Osteocyte (in vitro differentiated cells): ENCODE results near the gene PLRG1. TPM values are rescaled to one million over a fixed set of nuclear protein-coding genes. Genes with fewer than 3 reads are reported as not detected.

ENCODE experiments used
- DNase-seq: peaks from one replicate; pipeline ENCODE4 v3.0.0; 2021; ENCODE audit warnings: mixed read lengths; ENCODE audit not compliant: unreplicated experiment; ENCODE audit errors: extremely low spot score
- H3K27ac Mint-ChIP-seq: one replicate; pipeline ENCODE4 v1.8.0; 2021; ENCODE audit warnings: mild to moderate bottlenecking, mixed read lengths; ENCODE audit not compliant: unreplicated experiment
- H3K27me3 Mint-ChIP-seq: one replicate; pipeline ENCODE4 v1.8.0; 2021; ENCODE audit warnings: mixed read lengths; ENCODE audit not compliant: unreplicated experiment
- H3K36me3 Mint-ChIP-seq: one replicate; pipeline ENCODE4 v1.8.0; 2021; ENCODE audit warnings: mixed read lengths; ENCODE audit not compliant: unreplicated experiment
- H3K4me1 Mint-ChIP-seq: one replicate; pipeline ENCODE4 v1.8.0; 2021; ENCODE audit warnings: mixed read lengths; ENCODE audit not compliant: unreplicated experiment
- H3K4me3 Mint-ChIP-seq: one replicate; pipeline ENCODE4 v1.8.0; 2021; ENCODE audit warnings: mild to moderate bottlenecking, moderate library complexity, mixed read lengths; ENCODE audit not compliant: unreplicated experiment
- H3K9me3 Mint-ChIP-seq: one replicate; pipeline ENCODE4 v1.8.0; 2021; ENCODE audit warnings: mixed read lengths; ENCODE audit not compliant: unreplicated experiment
- total RNA-seq: library from RNA; stranded (reverse); gene quantifications from 2 replicates; pipeline ENCODE4 v1.2.1, GENCODE V29; 2021
- TF ChIP-seq, protein P1 (sequence below): fragments of 200-600 bp; sonication (generic); IDR thresholded peaks from 2 replicates; pipeline ENCODE4 v1.5.0; 2021; ENCODE audit warnings: antibody characterized with exemption, mild to moderate bottlenecking, moderate library complexity

The PLRG1 gene
- total RNA-seq, 1 donor from 2014 or later = 82.1 TPM

DNA sequence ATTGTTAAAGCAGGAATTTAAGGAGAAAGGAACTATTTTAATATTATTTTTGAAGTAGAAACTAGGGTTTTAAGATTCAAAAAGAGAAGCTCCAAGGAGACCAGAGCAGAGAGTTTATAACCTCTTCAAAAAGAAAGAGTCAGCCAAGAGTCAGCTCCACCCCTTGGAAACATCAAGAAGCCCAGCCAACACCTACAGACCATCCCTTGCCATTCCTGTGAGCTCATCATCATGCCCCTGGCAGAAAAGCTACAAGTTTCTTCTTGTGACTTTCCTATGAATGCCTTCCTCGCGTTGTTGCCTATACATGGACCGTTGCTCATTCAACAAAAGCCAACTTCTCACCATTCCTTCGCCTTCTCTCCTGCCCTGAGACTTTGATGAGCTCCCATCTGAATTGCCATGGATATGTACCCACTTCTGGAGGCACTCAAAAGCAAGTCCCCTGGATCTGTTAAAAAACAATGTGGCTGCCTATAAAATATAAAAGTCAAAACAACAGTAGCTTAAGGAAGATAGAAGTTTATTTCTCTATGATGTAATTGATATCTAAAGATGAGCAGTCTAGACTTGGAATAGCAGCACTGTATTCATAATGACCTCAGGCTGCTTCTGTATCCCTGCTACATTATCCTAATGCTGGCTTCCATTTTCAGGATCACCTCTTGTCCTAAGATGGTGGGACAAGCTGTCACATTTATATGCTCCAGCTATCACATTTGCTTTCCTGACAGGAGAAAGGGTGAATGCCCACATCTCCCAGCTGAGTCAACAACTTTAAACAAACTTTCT, 20.3 kb downstream of the PLRG1 start:
- H3K36me3 Mint-ChIP-seq = peaks cover 3% of the 10 kb centered on the region
- no peaks in the 10 kb centered on the region for H3K4me1 Mint-ChIP-seq
- TF ChIP-seq, protein P1, sequence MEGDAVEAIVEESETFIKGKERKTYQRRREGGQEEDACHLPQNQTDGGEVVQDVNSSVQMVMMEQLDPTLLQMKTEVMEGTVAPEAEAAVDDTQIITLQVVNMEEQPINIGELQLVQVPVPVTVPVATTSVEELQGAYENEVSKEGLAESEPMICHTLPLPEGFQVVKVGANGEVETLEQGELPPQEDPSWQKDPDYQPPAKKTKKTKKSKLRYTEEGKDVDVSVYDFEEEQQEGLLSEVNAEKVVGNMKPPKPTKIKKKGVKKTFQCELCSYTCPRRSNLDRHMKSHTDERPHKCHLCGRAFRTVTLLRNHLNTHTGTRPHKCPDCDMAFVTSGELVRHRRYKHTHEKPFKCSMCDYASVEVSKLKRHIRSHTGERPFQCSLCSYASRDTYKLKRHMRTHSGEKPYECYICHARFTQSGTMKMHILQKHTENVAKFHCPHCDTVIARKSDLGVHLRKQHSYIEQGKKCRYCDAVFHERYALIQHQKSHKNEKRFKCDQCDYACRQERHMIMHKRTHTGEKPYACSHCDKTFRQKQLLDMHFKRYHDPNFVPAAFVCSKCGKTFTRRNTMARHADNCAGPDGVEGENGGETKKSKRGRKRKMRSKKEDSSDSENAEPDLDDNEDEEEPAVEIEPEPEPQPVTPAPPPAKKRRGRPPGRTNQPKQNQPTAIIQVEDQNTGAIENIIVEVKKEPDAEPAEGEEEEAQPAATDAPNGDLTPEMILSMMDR = no peak
- no peak overlapping the region for H3K27ac Mint-ChIP-seq
- no peaks in the 10 kb centered on the region for H3K9me3 Mint-ChIP-seq
- H3K4me3 Mint-ChIP-seq = no peak overlapping the region
- peaks cover 26% of the 10 kb centered on the region for H3K27me3 Mint-ChIP-seq
- DNase-seq = no peak

DNA sequence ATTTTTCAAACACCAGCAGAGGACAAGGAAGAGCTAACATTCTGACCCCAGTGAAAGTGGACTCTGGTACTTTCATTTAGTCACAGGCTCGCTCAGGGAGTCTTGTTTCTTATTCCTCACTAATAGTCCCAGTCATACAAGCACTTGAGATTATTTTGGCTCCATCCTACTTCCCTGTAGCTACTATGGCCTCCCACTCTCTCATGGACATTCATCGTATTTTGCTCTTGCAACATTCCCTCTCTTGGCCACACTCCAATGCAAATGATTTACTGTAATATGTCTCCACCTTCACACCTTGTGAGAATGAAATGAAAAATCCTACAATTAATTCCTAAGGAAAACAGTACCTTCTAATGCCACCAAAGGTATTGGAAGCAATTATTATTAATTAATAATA, 21.3 kb downstream of the PLRG1 start:
- Mint-ChIP-seq H3K9me3 (no peaks in the 10 kb centered on the region), H3K4me1 (no peaks in the 10 kb centered on the region), H3K36me3 (no peaks in the 10 kb centered on the region), H3K27ac (no peak overlapping the region), H3K27me3 (peaks cover 28% of the 10 kb centered on the region), H3K4me3 (no peak overlapping the region)
- TF ChIP-seq, protein P1 = no peak
- DNase-seq = no peak

DNA sequence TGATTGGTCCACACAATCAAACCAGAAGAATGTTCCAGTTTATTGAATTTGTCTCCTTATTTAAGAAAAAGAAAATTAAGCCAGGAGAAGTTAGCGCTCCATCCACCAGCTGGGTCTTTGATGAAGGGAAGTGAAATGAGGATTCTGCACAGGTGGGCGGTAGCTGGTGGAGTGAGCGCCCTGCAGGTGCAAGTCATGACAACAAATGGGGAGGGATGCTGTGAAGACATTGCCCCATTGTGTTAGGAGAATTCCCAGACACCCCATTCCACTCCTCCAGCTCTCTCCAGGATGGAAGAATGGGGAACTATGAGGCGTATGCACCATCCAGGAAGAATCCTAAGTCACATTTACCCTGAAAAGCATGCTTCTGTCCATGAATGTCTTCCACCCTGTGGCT, 22.9 kb downstream of the PLRG1 start:
- no peak overlapping the region for H3K27ac Mint-ChIP-seq
- H3K4me1 Mint-ChIP-seq = no peaks in the 10 kb centered on the region
- no peaks in the 10 kb centered on the region for H3K36me3 Mint-ChIP-seq
- TF ChIP-seq, protein P1 = no peak
- no peak overlapping the region for H3K4me3 Mint-ChIP-seq
- H3K9me3 Mint-ChIP-seq = no peaks in the 10 kb centered on the region
- H3K27me3 Mint-ChIP-seq = peaks cover 37% of the 10 kb centered on the region
- DNase-seq = no peak

DNA sequence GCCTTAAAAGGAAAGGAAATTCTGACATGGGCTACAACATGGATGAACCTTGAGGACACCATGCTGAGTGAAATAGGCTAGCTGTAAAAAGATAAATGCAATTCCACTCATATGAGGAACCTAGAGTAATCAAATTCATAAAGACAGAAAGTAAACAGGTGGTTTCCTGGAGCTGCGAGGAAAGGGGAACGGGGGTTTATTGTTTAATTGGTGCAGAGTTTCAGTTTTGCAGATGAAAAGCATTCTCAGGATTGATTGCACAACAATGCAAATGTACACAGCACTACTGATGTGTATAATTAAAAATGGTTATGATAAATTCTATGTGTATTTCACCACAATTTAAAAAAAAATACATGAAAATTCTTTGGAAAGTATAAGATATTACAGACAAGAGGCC, 24.0 kb downstream of the PLRG1 start:
- H3K4me3 Mint-ChIP-seq = no peak overlapping the region
- H3K9me3 Mint-ChIP-seq = no peaks in the 10 kb centered on the region
- H3K27ac Mint-ChIP-seq = no peak overlapping the region
- no peaks in the 10 kb centered on the region for H3K36me3 Mint-ChIP-seq
- DNase-seq = no peak
- peaks cover 47% of the 10 kb centered on the region for H3K27me3 Mint-ChIP-seq
- TF ChIP-seq, protein P1 = no peak
- H3K4me1 Mint-ChIP-seq = no peaks in the 10 kb centered on the region

DNA sequence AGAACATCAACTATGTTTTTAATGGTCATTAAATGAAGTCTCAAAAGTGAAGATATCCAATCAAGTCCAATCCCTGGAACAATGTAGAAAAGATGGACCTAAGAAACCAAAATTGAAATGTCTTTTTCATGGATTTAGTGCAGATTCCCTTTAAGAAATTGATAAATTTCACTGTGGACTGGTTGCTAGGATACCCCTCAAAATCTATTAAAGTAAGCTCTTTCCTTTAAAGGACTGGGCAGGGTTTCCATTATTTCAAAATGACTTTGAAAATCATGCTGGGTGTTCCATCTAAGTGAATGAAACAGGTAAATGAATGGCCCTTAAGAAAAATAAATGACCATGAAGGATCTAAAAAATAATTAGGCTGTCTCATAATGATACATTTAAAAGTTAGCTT, 28.6 kb downstream of the PLRG1 start:
- Mint-ChIP-seq H3K4me3 (no peak overlapping the region), H3K36me3 (no peaks in the 10 kb centered on the region), H3K9me3 (no peaks in the 10 kb centered on the region), H3K27me3 (peaks cover 62% of the 10 kb centered on the region), H3K4me1 (no peaks in the 10 kb centered on the region), H3K27ac (no peak overlapping the region)
- DNase-seq = no peak
- TF ChIP-seq, protein P1 = no peak
